Activated CD4-positive, CD25-positive, alpha-beta regulatory T cell (primary cell): ENCODE results near the gene ASIC2.

Experiments used
- DNase-seq, 4 experiments: peaks; one replicate each; lab custom pipeline; 2025; lab: John Stamatoyannopoulos, UW

The ASIC2 gene

DNA sequence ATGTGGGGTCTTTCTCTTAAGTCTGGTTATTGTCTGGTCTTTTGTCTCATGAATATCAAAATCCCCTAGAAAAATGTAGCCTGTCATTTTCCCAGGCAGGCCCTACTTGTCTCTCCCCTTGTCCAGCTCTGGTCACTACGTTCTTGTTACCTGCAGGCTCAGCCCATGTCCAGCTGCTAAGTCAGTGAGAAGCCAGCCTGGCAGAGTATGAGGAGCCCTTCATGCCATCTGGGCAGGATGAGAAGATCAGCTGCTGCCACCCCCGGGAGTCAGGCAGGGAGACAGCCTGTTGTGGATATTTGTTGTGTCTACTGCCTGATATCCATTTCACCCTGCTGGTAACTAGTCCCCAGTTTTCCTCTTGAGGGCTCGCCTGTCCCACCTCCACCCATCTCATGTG, 88.9 kb downstream of the ASIC2 start:
- no peak for DNase-seq

DNA sequence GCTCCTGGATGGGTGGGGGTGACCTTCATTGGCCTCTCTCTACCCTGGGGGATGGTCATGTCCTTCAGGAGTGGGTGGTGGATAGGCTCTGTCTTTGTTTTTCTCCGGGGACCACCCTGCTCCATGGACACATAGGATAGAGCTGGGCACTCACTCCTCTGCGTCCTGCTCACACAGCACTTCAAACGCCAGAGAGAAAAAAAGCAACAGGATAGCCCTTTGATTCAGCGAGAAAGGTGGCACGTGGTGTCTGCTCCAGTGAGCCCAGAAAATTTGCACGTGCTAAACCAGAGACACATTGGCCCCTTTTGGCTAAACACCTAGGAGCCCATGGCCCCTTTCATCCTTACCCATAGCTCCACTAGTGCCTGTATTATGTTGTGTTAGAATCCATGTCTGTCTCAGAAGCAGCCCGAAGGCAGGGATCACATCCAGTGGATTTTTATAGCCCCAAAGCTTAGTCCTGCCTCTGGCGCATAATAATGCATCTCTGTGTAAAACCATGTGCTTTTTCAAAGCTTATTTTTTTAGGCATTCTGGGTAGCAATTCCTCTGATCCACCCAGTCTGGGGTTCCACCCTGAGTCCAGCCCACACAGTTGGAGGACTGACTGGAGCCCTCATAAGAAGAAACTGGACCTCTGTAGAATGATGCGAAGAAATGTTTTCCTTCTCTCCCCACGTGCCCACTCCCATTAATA, 90.1 kb downstream of the ASIC2 start:
- DNase-seq, result no peak

DNA sequence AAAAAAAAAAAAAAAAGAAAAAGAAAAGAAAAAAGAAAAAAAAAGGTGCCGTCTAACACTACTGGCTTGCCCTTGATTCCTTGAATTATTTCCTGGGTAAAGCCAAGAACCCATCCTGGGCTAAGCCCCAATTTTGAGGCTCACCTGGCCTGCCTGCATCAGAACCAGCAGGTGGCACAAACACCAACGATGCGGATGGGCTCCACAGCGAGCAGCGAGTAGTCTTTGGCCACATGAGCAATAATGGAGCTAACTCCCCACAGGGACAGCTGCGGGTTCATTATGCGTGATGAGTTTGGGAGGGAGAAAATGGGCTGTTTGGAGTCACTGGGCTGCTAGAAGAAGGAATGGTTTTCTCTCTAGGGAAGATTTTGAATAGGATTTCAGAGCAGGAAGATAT, 91.1 kb downstream of the ASIC2 start:
- no peak for DNase-seq

DNA sequence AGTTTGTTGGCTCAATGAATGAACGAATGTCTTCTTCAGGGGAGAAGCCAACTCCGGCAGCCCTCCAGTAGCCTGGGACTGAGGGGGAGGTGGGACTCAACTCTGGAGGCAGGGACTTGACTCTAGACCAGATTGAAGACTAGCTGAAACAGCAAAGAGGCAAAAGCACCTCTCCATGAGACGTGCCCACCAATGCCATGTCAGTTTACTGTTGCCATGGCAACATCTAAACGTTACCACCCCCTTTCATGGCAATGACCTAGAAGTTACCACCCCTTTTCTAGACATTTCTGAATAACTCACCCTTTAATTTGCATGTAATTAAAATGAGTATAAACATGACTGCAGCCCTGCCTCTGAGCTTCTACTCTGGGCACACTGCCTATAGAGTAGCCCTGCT, 91.8 kb downstream of the ASIC2 start:
- DNase-seq, result no peak

DNA sequence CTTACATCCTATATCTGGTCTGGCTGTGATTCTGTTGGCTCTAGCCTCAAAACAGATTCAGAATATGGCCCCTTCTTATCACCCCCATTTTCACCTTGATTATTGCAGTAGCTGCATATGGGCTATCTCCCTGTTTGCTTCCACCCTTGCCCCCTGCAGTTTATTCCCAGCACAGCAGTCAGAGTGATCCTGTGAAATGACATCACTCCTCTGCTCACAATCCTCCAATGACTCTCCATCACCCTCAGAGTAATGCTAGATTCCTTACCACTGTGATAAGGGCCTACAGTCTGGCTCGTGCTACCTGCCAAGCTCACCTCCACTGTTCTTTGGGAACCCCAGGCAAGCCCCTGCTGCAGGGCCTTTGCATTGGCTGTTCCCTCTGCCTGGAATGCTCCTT, 92.5 kb downstream of the ASIC2 start:
- no peak for DNase-seq

DNA sequence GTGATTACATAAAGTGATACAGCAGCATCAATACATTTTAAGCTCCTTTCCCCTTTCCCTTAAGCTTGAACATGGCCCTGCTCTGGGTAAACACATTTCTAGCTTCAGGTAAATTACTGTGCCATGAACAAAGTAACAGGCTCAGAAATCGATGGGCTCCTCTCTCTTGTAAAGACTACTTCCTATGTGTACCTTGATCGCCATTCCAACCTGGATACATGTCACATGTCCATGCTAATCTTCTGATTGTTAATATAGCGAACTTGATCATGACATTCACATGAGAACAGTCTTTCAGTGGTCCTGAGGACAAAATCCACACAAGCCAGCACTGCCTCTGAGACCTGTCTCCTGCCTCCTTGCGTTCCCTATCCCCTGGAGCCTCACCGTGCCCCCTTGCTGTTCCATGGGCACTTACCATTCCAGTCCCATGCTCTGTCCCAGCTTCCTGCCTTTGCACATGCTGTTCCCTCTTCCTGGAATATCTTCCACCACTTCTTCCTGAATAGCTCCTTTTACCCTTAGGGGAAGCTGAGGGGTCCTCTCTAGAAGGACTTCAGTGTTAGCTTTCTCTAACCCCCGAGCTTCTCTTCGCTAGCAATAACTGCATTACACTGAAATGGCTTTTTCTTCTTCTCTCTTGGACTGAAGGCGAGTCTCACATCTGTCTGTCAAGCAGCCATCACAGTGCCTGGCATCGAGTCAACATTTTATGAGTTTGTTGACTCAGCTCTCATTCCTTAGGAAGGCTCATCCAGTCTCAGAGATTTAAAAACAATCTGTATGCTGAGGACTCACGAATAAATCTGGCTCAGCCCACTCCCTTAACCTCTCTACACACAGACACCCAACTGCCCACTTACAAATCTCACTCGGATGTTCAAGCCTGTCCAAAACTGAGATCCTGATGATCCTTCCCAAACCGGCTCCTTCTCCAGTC, 93.3 kb downstream of the ASIC2 start:
- DNase-seq, result no peak

DNA sequence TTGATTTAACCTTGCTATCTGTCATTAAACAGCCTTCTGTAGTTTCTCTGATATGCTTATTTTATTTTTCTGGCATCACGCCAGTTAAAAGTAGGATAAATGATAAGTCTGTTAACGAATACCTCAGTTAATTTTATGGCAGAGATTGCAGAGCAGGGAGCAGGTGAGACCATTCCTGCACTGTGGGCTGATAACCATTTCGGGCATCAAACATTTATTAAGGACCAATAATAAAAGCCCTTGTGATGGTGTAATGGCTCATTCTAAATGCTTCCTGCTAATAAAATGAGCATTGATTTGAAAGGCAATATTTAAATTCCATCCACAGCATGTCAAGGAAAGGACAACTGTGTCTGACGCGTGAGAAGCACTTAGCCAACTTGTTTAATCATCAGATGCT, 94.1 kb downstream of the ASIC2 start:
- DNase-seq, result no peak

DNA sequence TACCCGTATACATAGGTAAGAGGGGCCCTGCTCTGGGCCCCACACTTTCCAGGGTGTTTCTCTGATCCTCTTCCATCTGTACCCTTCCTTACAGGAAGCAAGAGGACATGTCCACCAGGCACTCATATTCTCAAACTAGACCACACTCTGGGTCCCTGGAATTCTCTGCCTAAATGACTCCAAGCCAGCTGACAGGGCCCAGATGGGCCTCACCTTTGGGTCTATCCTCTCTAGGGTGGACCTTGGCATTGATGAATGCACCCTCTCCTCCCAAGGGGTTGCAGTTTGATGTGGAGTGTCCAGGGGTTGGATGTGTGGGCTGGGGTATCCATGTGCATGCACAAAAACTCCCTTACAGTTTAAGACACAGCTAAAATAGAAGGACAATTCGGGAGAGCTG, 95.8 kb downstream of the ASIC2 start:
- DNase-seq, result no peak

DNA sequence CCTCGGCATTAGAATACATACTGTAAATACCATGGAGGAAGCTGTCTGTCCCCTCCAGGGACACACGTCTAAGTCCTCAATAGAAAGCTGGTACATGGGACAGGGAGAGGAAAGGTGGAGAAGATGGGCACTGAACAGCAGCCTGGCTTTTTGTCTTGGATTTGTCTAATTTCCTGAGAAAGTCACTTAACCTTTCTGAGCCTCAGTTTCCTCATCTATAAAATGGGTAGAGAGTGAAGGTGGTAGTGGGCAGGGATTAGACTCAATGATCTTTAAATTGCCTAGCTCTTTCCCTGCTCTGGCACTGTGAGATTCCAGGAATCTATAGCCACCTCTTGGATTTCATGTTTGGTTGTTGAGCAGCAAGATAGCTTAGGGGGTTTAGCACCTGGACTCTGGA, 96.2 kb downstream of the ASIC2 start:
- DNase-seq, result no peak

DNA sequence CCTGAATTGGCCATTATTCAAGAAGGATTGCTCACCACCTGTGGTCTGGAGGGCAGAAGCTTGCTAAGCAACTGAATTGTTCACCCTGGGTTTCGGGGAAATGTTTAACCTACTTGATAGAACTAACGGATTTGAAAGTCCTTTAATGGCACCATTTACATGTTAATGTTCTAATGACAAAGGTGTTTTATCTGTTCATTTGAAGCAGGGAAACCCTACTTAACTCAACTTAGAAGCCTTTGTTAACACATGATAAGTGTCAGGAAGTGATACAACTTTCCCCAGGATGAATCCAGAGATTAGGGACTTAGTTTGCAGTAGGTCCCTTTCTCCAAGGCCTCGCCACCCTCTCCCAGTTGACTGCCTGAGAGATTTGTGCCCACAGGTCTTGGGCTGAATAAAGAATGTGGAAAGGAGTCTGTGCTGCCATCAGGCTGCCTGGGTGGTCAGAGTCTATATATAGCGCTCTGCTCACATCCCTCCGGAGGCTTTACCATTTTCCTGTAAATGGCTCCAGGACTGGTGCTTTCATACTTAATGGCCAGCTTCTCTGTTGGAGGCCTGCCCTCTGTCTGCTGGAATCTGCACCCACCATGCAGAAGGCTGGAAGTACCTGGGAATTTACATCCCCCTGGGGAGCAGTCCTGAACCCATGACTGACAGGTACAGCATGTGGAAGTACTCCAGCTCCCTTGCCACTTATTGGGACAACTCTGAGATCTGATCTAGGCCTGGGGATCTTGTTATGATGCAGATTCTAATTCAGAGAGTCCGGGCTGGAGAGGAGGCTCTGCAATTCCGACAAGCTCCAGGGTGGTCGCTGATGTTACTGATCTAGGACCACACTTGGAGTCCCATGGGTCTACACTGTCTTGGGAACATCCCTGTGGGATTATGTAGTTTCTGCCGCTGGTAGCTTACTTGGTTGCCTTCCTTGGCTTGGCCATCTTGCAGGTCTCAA, 99.9 kb downstream of the ASIC2 start:
- DNase-seq, result no peak

DNA sequence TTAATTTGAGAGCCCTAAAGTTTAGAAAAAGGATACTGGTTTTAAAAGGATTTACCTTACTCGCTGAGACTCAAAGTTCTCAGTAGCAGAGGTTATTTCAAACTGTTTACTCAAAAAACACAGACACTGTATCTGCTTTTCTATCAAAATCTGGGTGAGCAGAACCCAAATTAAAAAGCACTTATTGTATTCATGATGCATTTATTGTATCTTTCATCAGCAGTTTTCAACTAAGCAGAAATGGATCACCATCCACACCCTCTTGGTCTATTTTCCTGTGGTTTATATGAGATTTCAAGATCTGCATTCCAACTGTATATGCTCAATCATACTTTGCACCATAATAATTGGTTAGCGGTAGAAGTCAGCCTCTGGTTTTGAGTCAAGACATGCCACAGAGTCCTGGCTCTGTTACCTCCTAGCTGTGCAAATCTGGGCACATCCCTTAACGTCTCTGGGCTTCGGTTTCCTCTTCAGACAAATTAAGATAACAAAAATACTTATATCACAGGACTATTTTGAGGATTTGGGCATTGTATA, 109.5 kb downstream of the ASIC2 start:
- no peak for DNase-seq

DNA sequence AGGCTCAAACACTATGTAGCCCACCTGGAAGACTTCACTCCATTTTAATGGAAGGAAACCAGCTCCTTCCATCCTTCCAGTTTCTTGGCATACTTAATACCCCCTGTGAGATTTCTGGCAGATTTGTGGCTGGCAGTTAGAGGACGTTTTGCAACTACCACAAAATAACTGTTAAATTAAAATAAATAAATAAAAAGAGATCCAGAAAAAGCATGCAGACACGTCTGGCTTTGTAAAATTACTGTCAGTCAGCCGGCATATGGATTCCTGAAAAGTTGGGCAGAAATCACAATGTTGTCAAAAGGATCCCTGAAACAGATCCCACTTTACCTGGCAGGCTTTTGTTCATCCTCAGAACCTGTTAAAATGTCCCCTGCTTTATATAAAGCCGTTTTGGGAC, 113.9 kb downstream of the ASIC2 start:
- DNase-seq, result no peak

DNA sequence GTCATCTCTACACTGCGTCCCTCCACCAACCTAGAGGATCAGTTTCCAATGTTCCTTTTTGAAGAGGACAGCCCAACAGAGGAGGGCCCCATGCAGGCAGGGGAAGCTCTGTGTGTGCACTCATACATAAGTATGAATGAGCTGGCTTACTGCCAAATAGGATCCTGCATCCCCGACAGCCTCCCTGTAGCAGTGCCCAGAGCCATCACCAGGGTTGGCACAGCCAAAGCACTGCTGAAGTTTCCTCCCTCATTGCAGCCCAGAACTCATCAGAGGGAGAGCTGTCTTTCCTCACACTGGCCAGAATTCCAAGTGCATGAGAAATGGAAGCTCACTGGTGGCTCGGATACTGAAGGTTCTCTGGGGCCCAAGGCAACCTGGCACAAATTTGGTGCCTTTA, 114.4 kb downstream of the ASIC2 start:
- no peak for DNase-seq

DNA sequence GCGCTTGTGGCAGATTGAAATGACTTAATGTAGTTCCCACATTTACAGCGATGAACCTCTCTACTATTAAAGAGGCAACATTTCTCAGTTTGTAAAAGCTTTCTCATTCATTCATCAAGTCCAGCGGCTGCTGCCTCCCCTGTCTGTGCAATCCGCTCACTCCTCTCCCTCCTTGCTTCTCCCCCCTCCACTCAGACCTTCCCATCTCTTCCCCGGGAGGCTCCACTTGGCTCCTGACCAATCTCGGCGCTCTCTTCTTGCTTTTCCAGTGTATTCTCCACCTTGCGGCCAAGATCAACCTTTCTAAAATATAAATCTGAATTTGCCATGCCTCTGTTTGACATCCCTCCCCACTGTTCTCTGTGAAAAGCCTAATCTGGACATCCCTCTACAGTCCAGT, 117.5 kb downstream of the ASIC2 start:
- DNase-seq, result no peak

DNA sequence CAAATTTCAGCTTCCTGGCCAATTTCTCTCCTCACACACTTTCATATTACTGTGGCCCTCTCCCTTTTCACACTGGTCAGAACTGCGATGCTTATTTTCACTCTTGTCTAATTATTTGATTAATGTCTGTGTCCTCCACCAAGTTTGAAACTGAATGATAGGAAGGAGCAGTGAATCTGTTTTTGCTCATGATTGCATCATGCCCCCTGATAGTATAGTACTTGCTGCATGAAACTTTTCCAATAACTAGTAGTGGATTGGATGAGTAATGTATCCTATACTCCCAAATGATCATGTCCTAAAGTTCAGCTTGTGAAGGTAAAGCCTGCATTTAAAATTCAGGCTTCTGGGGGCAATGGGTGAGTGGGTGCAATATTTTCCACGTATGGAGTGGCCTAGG, 121.2 kb downstream of the ASIC2 start:
- no peak for DNase-seq

DNA sequence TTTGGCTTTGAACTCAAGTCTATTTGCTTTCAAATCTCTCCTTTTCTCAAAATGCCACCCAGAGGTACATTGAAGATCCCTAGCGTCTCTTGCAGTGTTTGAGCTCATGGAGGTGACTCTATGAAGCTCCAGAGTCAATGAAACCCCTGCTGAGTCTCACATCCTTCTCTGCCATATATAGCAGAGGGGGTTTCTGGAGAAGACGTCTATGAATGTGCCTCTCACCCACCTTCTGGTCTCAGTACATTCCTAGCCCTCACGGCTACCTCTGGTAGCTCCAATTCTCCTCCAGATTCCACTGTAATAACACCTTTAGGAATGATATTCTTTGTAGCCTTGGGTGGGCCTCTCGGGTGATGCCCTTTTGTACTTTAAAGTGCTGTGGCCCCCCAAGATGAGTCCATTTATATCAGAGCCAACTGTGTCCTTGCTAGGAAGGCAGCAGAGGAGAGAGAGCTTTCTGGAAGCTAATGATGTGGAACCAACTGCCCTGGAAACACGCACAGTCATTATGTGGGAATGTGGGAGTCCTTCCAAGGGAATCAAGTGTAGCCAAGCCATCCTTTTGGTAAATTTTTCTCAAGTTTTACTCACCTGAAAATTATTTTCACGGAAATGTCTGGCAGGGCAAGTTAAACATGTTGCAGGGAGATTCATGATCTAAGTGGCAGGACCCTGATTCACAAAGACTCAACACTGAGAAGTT, 123.4 kb downstream of the ASIC2 start:
- no peak for DNase-seq

DNA sequence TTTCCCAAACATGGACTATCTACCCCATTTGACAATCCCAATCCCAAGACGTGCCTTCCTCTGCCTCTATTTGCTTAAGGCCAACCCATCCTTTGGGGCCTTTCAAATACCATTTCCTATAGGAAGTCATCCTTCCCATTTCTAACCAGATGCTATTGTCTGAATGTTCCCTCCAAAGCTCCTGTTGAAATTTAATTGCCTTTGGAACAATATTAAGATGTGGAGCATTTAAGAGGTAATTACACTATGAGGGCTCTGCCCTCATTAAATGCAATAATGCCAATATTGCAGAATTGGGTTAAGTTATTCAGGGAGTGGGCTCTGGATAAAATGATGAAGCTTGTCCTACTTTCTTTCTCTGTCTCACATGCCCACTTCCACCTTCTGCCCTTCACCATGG, 125.4 kb downstream of the ASIC2 start:
- no peak for DNase-seq

DNA sequence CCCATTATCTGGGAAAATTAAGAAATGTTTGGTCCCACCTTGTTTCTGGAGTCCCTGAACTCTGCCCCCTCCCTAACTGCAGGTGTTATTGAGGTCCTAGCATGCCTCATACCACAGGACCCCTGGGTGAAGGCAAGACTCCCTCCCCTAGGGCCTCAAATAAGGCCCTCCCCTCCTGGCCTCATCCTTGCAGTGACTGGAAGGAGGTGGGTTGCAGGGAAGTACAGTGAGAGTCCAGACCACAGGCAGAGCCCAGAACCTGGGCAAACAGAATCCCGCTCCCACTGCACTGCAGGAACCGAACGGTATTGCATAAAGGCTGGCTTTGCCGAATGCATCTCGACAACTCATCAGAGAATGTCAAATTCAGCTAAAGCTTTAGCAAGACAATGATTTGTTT, 126.6 kb downstream of the ASIC2 start:
- DNase-seq, result no peak

DNA sequence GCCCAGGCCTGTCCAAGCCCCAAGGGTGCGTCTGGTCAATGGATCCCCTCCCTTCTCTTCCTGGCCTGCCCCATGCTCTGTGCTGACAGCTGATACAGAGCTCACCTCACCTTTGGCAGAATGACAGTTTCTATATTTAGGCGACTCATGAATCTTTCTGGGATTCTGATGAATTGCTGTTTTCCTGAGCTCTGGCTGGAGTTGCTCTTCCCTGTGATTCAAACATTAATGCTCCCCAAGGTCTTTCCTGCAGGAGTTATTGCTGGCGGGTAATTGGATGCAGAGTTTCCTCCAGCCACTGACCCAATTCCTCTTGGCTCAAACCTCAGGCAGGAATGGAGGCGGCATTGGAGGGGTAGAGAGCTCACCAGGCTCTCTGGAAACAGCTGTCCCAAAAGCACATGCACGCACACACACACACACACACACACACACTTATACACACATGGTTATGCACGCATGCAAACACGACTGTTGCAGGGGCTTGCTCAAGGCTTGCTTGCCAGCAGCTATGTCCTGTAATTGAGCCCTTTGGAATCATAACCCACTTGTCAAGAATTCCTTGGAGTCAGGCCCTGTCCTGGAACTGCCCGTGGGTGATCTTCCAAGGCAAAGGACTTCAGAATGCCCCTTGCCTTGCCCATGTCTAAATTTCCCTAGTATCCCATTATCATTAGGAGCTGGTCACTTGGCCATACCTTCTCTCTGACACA, 128.8 kb downstream of the ASIC2 start:
- DNase-seq, result no peak

DNA sequence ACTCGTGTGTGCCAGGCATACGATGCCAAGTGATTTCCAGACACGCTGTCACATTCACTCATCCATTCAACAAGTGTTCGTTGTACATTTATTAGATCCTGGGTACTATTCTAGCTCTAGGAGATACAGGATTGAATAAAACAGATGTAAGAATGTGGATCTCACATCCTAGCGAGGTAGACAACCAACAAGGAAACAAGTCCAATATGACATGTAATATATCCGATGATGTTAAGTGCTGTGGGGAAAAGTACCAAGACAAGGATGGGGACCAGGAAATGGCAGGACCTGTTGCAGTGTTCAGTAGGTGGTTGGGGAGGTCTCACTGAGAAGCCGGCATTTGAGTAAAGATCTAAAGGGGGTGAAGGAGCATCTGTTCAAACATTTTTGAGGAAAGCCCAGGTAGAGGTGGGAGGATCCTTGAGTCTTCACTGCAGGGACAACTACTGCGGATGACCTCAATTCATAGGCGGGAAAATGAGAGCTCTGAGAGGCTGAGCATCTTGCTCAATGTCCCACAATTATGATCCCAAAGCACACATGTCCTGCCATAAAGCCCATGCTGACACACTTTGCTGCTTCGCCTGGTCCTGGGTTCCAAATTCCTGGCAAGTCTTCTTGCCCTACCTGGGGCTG, 129.4 kb downstream of the ASIC2 start:
- no peak for DNase-seq
